Amniotic epithelial cell (primary cell): Measurements from ENCODE around the gene ENTPD6.

Experiments used
- DNase-seq: peaks from one replicate; pipeline ENCODE4 v3.0.0-alpha.2; 2010; ENCODE audit warnings: low read depth

ENTPD6 gene

GRCh38 chr20:25209400-25209799 lies 13.9 kb downstream of the ENTPD6 start:
- no peak for DNase-seq

GRCh38 chr20:25209911-25210310 lies 14.4 kb downstream of the ENTPD6 start:
- DNase-seq = no peak

- no peak for DNase-seq
Measured at GRCh38 chr20:25211273-25211672, 15.8 kb downstream of the ENTPD6 start.

DNA sequence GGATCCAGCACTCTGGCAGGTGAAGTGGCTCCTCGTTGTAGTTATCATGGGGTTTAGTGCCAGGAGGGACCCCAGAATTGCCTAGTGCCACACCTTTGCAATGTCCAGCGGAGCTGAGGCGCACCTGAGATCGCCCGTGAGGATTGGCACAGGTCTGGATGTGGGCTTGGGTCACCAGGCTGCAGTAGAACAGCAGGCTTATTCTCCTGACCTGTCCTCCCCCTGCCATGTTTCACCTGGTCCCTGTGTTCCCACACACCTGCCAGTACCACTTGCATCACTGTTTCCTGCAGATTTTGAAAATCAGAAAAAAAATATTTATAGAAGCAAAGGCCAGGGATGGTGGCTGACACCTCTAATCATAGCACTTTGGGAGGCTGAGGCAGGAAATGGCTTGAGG lies 16.7 kb downstream of the ENTPD6 start:
- no peak for DNase-seq

- no peak for DNase-seq
Measured at GRCh38 chr20:25213566-25214425, 18.3 kb downstream of the ENTPD6 start.

- no peak for DNase-seq
Measured at GRCh38 chr20:25214426-25214790, 18.9 kb downstream of the ENTPD6 start.

- DNase-seq = no peak
Measured at GRCh38 chr20:25214819-25215218, 19.3 kb downstream of the ENTPD6 start.

DNA sequence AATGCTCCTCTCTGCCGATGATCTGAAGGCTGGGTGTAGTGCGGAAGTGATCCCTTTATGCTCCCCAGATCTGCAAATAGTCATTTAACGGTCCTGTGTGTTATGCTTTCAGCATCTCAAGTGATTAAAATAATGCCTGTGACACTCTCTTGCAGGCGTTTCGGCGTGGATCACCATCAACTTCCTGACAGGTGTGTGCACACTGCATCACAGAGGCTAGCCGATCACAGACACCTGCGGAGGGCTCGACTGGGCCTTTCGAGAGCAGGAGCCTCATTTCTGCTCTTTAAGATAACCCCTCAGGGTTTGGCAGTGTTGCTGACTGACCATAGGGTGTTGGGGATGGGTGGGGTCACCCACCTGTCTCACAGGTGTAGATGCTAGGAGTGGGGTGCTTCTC lies 20.0 kb downstream of the ENTPD6 start:
- no peak for DNase-seq

DNA sequence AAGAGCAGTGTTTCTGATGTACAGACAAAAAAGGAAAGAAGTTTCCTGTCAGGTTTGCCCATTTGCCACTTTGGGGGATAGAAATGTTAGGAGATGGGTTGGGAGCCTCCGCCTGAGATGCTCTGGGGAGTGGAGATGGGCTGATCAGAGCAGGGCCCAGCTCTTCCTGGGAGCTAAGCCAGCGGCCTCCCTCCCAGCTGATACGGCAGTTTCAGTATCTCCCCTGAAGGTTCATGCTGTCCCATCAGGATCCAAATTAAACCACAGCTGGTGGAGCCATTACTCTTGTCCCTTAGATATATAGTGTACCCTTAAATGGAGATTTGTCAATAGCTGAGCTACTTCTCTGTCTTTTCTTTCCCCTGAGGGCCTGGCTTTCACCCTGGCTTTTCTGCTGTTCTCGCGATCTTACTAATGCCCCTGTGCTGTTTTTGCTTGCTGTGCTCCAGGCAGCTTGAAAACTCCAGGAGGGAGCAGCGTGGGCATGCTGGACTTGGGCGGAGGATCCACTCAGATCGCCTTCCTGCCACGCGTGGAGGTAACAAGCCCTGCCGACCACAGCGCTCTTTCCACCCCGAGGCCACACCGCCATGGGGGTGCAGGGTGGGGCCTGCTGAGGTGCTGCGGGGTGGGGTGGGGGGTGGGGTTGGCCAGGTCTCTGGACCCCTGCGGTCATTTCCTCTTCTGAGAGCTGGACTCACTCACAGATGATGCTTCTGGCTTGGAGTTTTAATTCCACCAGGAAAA lies 20.9 kb downstream of the ENTPD6 start:
- no peak for DNase-seq

- no peak for DNase-seq
Measured at GRCh38 chr20:25217161-25218108, 21.9 kb downstream of the ENTPD6 start.

- DNase-seq = no peak
Measured at GRCh38 chr20:25218109-25218486, 22.6 kb downstream of the ENTPD6 start.

DNA sequence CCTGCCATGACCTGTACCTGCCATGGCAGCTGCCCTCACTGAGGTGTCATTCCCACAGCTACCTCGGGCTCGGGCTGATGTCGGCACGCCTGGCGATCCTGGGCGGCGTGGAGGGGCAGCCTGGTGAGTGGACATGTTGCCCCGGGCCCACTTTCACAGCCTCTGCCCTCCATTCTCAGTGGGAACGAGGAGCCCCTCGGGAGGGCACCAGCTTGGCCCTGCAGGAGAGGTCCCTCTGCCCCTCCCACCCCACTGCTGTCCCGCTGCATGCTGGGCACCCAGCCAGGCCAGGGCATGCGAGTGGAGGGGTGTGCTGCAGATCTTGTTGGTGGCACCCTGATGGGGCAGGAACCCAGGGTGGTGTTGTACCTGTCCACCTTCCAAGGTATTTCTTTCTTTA lies 23.0 kb downstream of the ENTPD6 start:
- no peak for DNase-seq

DNA sequence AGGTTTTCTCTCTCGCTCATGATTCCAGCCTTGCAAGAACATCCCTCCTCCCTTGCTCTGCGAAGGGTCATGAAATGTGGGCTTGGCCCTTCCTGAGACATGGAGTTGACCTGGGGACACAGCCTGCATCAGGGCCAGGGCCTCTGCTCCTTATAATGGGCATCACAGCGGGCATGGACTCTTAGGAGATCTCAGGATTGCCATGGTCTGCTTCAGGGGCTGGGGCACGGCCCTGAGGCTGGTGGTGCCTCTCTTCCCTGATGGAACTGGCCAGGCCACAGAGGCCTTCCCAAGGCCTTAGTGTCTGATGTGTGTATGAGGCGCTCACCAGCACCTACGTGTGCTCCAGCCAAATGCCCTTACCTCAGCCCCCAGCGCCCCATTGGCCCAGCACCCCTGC lies 23.9 kb downstream of the ENTPD6 start:
- DNase-seq = no peak

- no peak for DNase-seq
Measured at GRCh38 chr20:25220021-25220730, 24.7 kb downstream of the ENTPD6 start.

DNA sequence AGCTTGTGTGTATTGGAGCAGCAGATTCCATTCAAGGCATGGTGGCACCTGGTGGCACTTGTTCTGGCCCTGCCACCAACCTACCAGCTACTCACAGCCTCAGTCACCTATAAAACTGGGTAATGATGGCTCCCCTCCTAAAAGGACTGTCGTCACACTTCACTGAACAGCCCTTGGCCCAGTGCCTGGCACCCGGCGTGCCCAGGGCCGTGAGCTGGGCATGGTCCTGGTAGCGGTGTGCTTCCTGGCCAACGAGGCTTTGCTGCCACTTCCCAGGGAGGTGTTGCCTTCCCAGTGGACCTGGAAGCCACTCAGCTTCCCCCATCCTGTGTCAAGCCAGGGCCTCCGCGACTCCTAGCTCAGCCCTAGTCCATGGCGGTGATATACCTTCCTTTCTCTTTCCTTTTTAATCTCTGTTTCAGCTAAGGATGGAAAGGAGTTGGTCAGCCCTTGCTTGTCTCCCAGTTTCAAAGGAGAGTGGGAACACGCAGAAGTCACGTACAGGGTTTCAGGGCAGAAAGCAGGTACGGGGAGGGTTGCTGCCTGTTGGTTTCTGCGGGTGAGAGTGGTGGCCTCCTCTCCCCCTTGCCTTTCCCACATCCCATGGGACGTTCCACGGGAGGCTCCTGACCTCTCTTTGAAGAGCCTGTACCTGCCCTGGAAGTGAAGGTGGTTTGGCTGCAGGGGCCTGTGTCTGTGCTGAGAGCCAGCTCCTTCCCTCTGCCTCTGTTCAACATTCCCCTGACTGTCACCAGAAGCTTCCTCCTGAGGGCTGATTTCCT lies 25.5 kb downstream of the ENTPD6 start:
- no peak for DNase-seq

GRCh38 chr20:25221592-25222460 lies 26.3 kb downstream of the ENTPD6 start:
- no peak for DNase-seq

DNA sequence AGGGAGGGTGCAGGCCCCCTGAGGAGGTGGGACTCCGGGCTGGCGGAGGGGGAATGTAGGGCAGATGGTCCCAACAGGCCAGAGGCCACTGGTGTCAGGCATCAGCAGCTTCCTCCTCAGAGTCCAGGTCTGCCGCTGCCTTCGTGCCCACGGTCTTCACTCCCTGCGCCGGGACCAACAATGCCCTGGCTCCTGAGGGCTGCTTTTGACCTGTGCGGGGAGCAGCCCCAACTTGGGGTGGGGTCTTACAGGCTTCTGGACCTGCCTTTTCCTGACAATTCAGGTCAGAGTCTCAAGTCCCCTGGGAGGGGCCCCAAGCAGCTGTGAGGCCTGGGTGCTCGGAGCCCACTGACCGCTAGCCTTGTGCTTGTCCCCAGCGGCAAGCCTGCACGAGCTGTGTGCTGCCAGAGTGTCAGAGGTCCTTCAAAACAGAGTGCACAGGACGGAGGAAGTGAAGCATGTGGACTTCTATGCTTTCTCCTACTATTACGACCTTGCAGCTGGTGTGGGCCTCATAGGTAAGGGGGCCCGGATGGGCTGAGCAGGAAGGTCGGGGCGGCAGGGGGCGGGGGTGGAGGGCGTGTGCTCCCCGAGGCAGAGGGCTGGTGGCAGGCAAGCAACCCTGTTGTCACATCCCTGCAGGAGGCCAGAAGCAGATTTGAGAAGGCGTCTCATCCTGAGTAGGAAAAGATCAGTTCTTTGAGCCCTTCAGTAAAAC lies 27.1 kb downstream of the ENTPD6 start:
- no peak for DNase-seq

- peak; percentile 95 for DNase-seq
Measured at GRCh38 chr20:25223179-25223661, 27.7 kb downstream of the ENTPD6 start.
